Endothelial cell of umbilical vein (primary cell): ENCODE data around the gene APMAP. TPM values are rescaled to one million over a fixed set of nuclear protein-coding genes. Genes with fewer than 3 reads are reported as not detected.

Experiments
- BruUV-seq: library from RNA; stranded (reverse); fragments of 400-500 nt; replicated peaks from 2 replicates; lab custom pipeline; 2021; lab: Mats Ljungman, UMichigan
- CTCF ChIA-PET: fragments of 300-600, 350-600 bp; sonication (Branson Sonifier 250); formaldehyde crosslinking; loops from one replicate; lab custom pipeline; 2021; ENCODE audit warnings: antibody characterized with exemption, inconsistent platforms; lab: Charles Lee
- POLR2A ChIA-PET: fragments of 300-600, 350-600 bp; sonication (Branson Sonifier 250); formaldehyde crosslinking; loops from one replicate; lab custom pipeline; 2021; ENCODE audit warnings: antibody characterized with exemption, inconsistent platforms; lab: Charles Lee
- DNase-seq: peaks from one replicate; pipeline ENCODE4 v3.0.0-alpha.2; 2011; ENCODE audit warnings: low read depth, low spot score
- FAIRE-seq: peaks from 2 replicates; lab custom pipeline; 2011; peaks lifted over from hg19 to GRCh38; lab: Jason Lieb, UNC
- H2AFZ ChIP-seq: 2 replicates; pipeline ENCODE4 v1.6.0; 2012; ENCODE audit warnings: low read depth, low read length, control low read depth, inconsistent platforms
- H3K27ac ChIP-seq: 2 replicates; pipeline ENCODE4 v1.5.1; 2011; ENCODE audit warnings: low read depth, mild to moderate bottlenecking, control low read depth, low read length, moderate library complexity; ENCODE audit not compliant: insufficient read depth
- H3K27me3 ChIP-seq, 2 experiments: 2 replicates each; pipeline versions ENCODE4 v1.6.0 to v1.6.1; 2011; ENCODE audit warnings: low read length in 2 of 2, mixed read lengths in 1 of 2; ENCODE audit not compliant: control insufficient read depth in 2 of 2, insufficient read depth in 2 of 2
- H3K36me3 ChIP-seq, 2 experiments: 2 replicates in 1 of 2; 3 replicates in 1 of 2; pipeline ENCODE4 v1.5.1; 2011; ENCODE audit warnings: low read length in 2 of 2, mild to moderate bottlenecking in 1 of 2, moderate library complexity in 1 of 2; ENCODE audit not compliant: control insufficient read depth in 2 of 2, insufficient read depth in 2 of 2; ENCODE audit errors: extremely low read depth in 1 of 2
- H3K4me1 ChIP-seq: 3 replicates; pipeline ENCODE4 v1.5.1; 2011; ENCODE audit warnings: mild to moderate bottlenecking, low read length; ENCODE audit not compliant: control insufficient read depth, insufficient read depth; ENCODE audit errors: extremely low read depth
- H3K4me2 ChIP-seq: 2 replicates; pipeline ENCODE4 v1.6.1; 2011; ENCODE audit warnings: low read length, control low read depth, mixed read lengths; ENCODE audit not compliant: insufficient read depth
- H3K4me3 ChIP-seq, 3 experiments: fragments of 200-600 bp in 1 of 3; sonication (generic), shearing (Covaris generic) in 1 of 3; replicated peaks in 1 of 3; 2 replicates each; pipeline ENCODE4 v1.5.1; 2011 to 2016; ENCODE audit warnings: control low read depth in 3 of 3, low read length in 3 of 3, mild to moderate bottlenecking in 2 of 3, inconsistent platforms in 1 of 3, low read depth in 1 of 3, moderate library complexity in 1 of 3; ENCODE audit not compliant: insufficient read depth in 1 of 3
- H3K79me2 ChIP-seq: 2 replicates; pipeline ENCODE4 v1.6.0; 2012; ENCODE audit warnings: low read length, inconsistent platforms; ENCODE audit not compliant: control insufficient read depth, insufficient read depth
- H3K9ac ChIP-seq: replicated peaks from 2 replicates; pipeline ENCODE3; 2011; ENCODE audit warnings: low read length, control low read depth; ENCODE audit not compliant: insufficient read depth; ENCODE audit errors: extremely low read depth
- H3K9me1 ChIP-seq: replicated peaks from 3 replicates; pipeline ENCODE4 v1.6.0; 2011; ENCODE audit warnings: mild to moderate bottlenecking, low read length; ENCODE audit not compliant: control insufficient read depth, insufficient read depth; ENCODE audit errors: extremely low read depth
- H3K9me3 ChIP-seq: replicated peaks from 2 replicates; pipeline ENCODE4 v1.5.1; 2012; ENCODE audit warnings: low read length, inconsistent platforms; ENCODE audit not compliant: control insufficient read depth, insufficient read depth
- H4K20me1 ChIP-seq: replicated peaks from 2 replicates; pipeline ENCODE3; 2011; ENCODE audit warnings: mild to moderate bottlenecking, low read length; ENCODE audit not compliant: control insufficient read depth, insufficient read depth; ENCODE audit errors: extremely low read depth
- EZH2 ChIP-seq: IDR thresholded peaks from 2 replicates; pipeline ENCODE4 v1.6.1; 2012; ENCODE audit warnings: borderline replicate concordance, low read depth, mild to moderate bottlenecking, moderate library complexity, low read length, inconsistent platforms; ENCODE audit not compliant: severe bottlenecking
- FOS ChIP-seq: IDR thresholded peaks from 2 replicates; pipeline ENCODE4 v1.6.1; 2011; ENCODE audit warnings: mild to moderate bottlenecking, low read length, moderate library complexity, borderline replicate concordance; ENCODE audit not compliant: insufficient read depth
- GATA2 ChIP-seq: IDR thresholded peaks from 2 replicates; pipeline ENCODE4 v1.7.0; 2011; ENCODE audit warnings: low read depth, mild to moderate bottlenecking, moderate library complexity, mixed read lengths, low read length; ENCODE audit not compliant: insufficient read length, insufficient read depth
- JUN ChIP-seq: IDR thresholded peaks from 2 replicates; pipeline ENCODE4 v1.6.1; 2011; ENCODE audit warnings: borderline replicate concordance, low read depth; ENCODE audit not compliant: insufficient read length, insufficient read depth
- MYC ChIP-seq: IDR thresholded peaks from one replicate; pipeline ENCODE4 v1.6.1; 2011; ENCODE audit warnings: mild to moderate bottlenecking, low read depth, low read length
- POLR2AphosphoS5 ChIP-seq: IDR thresholded peaks from 2 replicates; pipeline ENCODE4 v1.6.1; 2012; ENCODE audit warnings: low read depth, mild to moderate bottlenecking, control low read depth, low read length, moderate library complexity; ENCODE audit not compliant: insufficient read depth
- dilution Hi-C: fragments of 300-500 bp; cut with MboI; formaldehyde crosslinking; loops from one replicate; pipeline ENCODE4 v1.15.0; 2019; ENCODE audit warnings: low sequenced_read_pairs; ENCODE audit not compliant: extremely low pct_ligation_motif_present
- intact Hi-C: fragments of 100-400 bp; cut with micrococcal nuclease; formaldehyde crosslinking; loops from one replicate; pipeline ENCODE4 v1.10.0; 2022
- polyA plus RNA-seq, 4 experiments: library from polyadenylated mRNA; depleted of rRNA in 3 of 4; stranded (reverse) in 3 of 4; unstranded in 1 of 4; fragments of >200 nt; gene quantifications; 2 replicates each; pipeline versions ENCODE4 v1.2.1 to v1.2.3, GENCODE V29; 2011 to 2012; ENCODE audit warnings: missing spikeins in 1 of 4
- total RNA-seq: library from RNA; stranded (reverse); gene quantifications from 2 replicates; pipeline ENCODE4 v1.2.3, GENCODE V29; 2021

The APMAP gene
- total and polyA plus RNA-seq, 2 donors (not counting 3 experiments of a cell fraction or from before 2014, with no cell fraction given): 80.7 to 110 TPM

DNA sequence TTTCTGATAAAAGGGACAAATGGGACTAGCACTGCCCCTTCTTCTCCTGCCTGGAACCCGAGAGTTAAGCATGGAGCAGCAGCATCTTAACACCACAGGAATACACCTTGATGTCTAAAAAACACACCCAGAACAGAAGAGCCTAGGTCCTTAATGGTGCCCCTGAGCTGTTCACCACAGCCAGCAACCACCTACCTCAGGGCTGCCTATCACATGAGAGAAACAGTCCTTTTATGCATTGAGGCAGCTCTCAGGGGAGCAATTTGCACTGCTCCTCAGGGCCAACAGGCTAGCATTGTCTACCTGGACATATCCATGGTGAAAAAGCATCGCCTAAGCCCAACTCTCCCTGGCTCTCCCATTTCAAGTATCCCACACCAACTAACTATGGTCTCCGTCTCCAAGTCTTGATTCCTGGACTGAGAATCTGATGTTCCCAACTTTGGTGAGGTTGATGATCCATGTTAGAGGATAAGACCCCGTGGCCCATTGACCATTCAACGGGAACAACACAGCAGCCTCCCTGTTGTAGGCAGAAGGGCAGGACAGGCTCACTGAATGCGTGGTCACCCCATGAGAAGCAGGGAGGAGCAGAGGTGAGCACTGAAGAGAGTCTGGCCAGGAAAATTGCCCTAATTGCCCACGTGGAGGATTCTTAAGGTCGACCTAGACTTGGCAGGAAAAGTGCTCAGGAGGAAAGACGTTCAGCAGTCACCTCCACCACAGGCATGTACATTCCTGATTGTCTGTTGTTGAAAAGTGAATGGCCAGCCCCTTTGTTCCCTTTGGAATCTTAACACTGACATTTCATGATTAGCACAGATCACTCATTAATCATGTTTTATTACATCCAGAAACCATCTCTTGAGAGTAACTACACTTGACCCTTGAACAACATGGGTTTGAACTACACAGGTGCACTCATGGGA, 4.2 kb upstream of the APMAP start:
- ChIA-PET POLR2A (no interaction called here), CTCF (interaction anchor here (1.9 to 4.7 kb wide), 4 partner anchors 67 to 402 kb away, joined by 6 to 96 read pairs (median 27); partner anchors contain the start of gene PYGB)
- H3K4me1 ChIP-seq: peaks cover 12% of the 10 kb centered on the region
- no TSS peak for BruUV-seq
- TF ChIP-seq GATA2: no peak
- TF ChIP-seq JUN: no peak
- TF ChIP-seq FOS: no peak
- TF ChIP-seq POLR2AphosphoS5: no peak
- no peak for TF ChIP-seq MYC
- TF ChIP-seq EZH2: no peak
- H3K27ac ChIP-seq: no peak overlapping the region
- H4K20me1 ChIP-seq: no peaks in the 10 kb centered on the region
- no peak overlapping the region for H2AFZ ChIP-seq
- no peak overlapping the region for H3K4me3 ChIP-seq
- intact Hi-C loops: no loop called here
- H3K27me3 ChIP-seq: peaks cover 0 to 11% of the 10 kb centered on the region in 2 experiments
- no peak overlapping the region for H3K4me2 ChIP-seq
- no peaks in the 10 kb centered on the region for H3K79me2 ChIP-seq
- H3K36me3 ChIP-seq: no peaks in the 10 kb centered on the region
- H3K9me1 ChIP-seq: no peaks in the 10 kb centered on the region
- FAIRE-seq (no peak), DNase-seq (no peak)
- H3K9ac ChIP-seq: no peak overlapping the region
- dilution Hi-C loops: no loop called here
- H3K9me3 ChIP-seq: no peaks in the 10 kb centered on the region
